ENCODE data around the gene FAM20C. TPM values are rescaled to one million over a fixed set of nuclear protein-coding genes. Genes with fewer than 3 reads are reported as not detected.

FAM20C gene
- total RNA-seq, 1 donor, result 16.8 TPM

- no peak for TF ChIP-seq CTCF (IDR thresholded peaks at IDR 0.05; ENCODE audit: insufficient read depth, low read depth, low read length)
- DNase-seq (ENCODE audit: low read depth), result no peak
- no peak overlapping the region for H3K4me3 ChIP-seq (ENCODE audit: low read depth, low read length)
Measured at GRCh38 chr7:247181-247580, 54.8 kb downstream of the FAM20C start.

- TF ChIP-seq CTCF (IDR thresholded peaks at IDR 0.05; ENCODE audit: insufficient read depth, low read depth, low read length), result no peak
- H3K4me3 ChIP-seq (ENCODE audit: low read depth, low read length), result no peak overlapping the region
- no peak for DNase-seq (ENCODE audit: low read depth)
Measured at GRCh38 chr7:247636-248035, 55.3 kb downstream of the FAM20C start.

- DNase-seq (ENCODE audit: low read depth), result no peak
- TF ChIP-seq CTCF (IDR thresholded peaks at IDR 0.05; ENCODE audit: insufficient read depth, low read depth, low read length), result no peak
- no peak overlapping the region for H3K4me3 ChIP-seq (ENCODE audit: low read depth, low read length)
Measured at GRCh38 chr7:248732-249435, 56.5 kb downstream of the FAM20C start.

- DNase-seq (ENCODE audit: low read depth), result no peak
- H3K4me3 ChIP-seq (ENCODE audit: low read depth, low read length), result no peak overlapping the region
- TF ChIP-seq CTCF (IDR thresholded peaks at IDR 0.05; ENCODE audit: insufficient read depth, low read depth, low read length), result no peak
Measured at GRCh38 chr7:249989-250388, 57.6 kb downstream of the FAM20C start.

GRCh38 chr7:250523-250922 lies 58.2 kb downstream of the FAM20C start:
- H3K4me3 ChIP-seq (ENCODE audit: low read depth, low read length), result no peak overlapping the region
- no peak for DNase-seq (ENCODE audit: low read depth)
- TF ChIP-seq CTCF (IDR thresholded peaks at IDR 0.05; ENCODE audit: insufficient read depth, low read depth, low read length), result no peak

GRCh38 chr7:251005-251404 lies 58.6 kb downstream of the FAM20C start:
- no peak for TF ChIP-seq CTCF (IDR thresholded peaks at IDR 0.05; ENCODE audit: insufficient read depth, low read depth, low read length)
- no peak overlapping the region for H3K4me3 ChIP-seq (ENCODE audit: low read depth, low read length)
- DNase-seq (ENCODE audit: low read depth), result no peak
